ENCODE results near the gene NET1. TPM values are rescaled to one million over a fixed set of nuclear protein-coding genes. Genes with fewer than 3 reads are reported as not detected.

Gene NET1
- total and polyA plus RNA-seq, 12 donors: 6.0 to 22.6 (median 16.7) TPM

DNA sequence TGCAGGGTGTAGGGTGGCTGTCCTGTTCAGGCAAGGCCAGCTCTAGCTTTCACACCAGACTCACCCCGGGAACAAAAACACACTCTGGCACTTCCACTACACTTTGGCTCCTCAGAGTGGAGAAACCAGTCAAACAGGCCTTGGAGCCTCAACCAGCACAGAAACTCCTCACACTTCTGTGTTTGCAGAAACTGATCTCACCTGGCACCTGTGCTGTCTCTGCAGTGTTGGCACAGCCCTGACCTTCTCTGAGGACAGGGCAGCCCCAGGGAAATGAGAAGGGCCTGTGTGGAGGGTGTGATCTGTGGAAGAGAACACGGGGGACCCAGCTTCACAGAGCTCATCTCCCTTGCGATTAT, 91.1 kb downstream of the NET1 start:
- Histone ChIP-seq H3K4me1 (no peaks in the 10 kb centered on the region), H3K27ac (no peak overlapping the region), H3K27me3 (peaks cover 0 to 7% (median 0%) of the 10 kb centered on the region in 7 donors), H3K4me3 (no peak overlapping the region), H3K9me3 (no peaks in the 10 kb centered on the region), H3K36me3 (no peaks in the 10 kb centered on the region)
- TF ChIP-seq, protein P1, sequence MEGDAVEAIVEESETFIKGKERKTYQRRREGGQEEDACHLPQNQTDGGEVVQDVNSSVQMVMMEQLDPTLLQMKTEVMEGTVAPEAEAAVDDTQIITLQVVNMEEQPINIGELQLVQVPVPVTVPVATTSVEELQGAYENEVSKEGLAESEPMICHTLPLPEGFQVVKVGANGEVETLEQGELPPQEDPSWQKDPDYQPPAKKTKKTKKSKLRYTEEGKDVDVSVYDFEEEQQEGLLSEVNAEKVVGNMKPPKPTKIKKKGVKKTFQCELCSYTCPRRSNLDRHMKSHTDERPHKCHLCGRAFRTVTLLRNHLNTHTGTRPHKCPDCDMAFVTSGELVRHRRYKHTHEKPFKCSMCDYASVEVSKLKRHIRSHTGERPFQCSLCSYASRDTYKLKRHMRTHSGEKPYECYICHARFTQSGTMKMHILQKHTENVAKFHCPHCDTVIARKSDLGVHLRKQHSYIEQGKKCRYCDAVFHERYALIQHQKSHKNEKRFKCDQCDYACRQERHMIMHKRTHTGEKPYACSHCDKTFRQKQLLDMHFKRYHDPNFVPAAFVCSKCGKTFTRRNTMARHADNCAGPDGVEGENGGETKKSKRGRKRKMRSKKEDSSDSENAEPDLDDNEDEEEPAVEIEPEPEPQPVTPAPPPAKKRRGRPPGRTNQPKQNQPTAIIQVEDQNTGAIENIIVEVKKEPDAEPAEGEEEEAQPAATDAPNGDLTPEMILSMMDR (IDR thresholded peaks at IDR 0.05): no peak
- DNase-seq (no peak), ATAC-seq (no peak)
- 84 to 89% methylated on average over 3 of the region's 3 CpGs for WGBS, 2 donors
- intact Hi-C loops (cut with DNase I): no loop called here

DNA sequence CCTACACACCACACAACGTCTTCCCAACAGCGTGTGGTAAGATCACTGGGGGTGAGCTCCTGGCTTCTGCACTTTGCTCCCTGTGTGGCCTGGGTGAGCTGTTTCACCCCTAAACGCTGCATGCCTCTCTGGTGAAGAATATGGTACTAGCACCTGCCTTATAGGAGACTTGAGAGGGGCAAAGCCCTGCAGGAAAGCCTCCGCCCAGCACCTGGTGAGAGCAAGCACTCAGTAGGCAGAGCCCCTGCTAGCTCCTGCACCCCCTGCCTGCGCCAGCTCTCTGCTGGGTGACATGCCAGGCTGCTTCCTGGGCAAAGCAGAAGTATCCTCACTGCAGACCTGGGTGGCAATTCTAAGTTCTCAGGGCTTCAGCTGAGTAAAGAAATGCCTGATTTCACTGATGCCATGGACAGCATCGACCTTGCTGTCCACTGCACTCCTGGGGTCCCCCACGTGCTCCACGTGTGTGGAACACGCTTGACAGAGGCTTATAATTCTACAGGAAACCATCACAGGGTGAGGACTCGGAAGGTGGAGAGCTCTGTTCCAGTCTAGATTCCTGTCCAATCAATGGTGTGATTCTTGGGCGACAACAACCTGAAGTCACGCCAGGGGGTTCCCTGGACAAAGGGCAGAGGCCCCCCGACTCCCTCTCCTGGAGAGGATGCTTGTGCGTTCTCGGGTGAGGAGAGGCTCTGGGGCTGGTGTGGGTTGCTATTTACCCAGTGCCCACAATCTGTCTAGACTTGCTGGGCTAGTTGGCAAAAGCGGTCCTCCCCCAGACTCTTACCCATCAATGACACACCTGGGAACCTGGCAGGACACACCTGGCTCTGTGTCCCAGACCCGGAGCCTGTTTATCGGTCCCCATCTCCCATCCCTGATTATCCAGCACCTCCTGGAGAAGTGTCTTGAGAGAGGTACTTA, 92.1 kb downstream of the NET1 start:
- ATAC-seq: no peak
- 82 to 85% methylated on average over 18 of the region's 18 CpGs for WGBS, 2 donors
- no peaks in the 10 kb centered on the region for H3K9me3 ChIP-seq

DNA sequence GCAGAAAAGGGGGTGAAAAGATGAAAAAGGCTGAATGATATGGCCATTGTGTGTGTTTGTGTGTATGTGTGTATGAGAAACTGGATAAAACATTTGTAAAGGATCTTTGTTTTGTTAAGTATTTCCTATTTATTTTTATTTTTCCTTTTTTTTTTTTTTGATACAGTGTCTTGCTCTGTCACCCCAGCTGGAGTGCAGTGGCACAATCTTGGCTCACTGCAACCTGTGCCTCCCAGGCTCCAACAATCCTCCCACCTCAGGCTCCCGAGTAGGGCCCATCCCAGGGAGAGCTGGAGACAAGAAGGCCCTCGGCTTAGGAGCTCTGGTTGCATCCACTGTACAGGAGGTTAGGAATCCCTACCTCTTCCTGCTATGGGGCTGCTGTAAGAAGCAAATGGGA, 93.9 kb downstream of the NET1 start:
- Histone ChIP-seq H3K4me1 (no peaks in the 10 kb centered on the region), H3K4me3 (no peak overlapping the region), H3K27me3 (peaks cover 0 to 7% (median 0%) of the 10 kb centered on the region in 7 donors), H3K27ac (no peak overlapping the region), H3K36me3 (no peaks in the 10 kb centered on the region), H3K9me3 (no peaks in the 10 kb centered on the region)
- no peak for DNase-seq
- intact Hi-C loops (cut with DNase I): no loop called here
- 75 to 82% methylated on average over 2 of the region's 2 CpGs for WGBS, 2 donors
- TF ChIP-seq, protein P1 (IDR thresholded peaks at IDR 0.05): no peak
- ATAC-seq: no peak

More for the DNA sequence above, 92.1 kb downstream of the NET1 start:
- intact Hi-C loops (cut with DNase I): no loop called here
- no peak for DNase-seq
- H3K4me3 ChIP-seq: no peak overlapping the region
- TF ChIP-seq, protein P1 (IDR thresholded peaks at IDR 0.05): no peak
- peaks cover 0 to 7% (median 0%) of the 10 kb centered on the region in 7 donors for H3K27me3 ChIP-seq
- no peaks in the 10 kb centered on the region for H3K4me1 ChIP-seq
- no peaks in the 10 kb centered on the region for H3K36me3 ChIP-seq
- no peak overlapping the region for H3K27ac ChIP-seq

DNA sequence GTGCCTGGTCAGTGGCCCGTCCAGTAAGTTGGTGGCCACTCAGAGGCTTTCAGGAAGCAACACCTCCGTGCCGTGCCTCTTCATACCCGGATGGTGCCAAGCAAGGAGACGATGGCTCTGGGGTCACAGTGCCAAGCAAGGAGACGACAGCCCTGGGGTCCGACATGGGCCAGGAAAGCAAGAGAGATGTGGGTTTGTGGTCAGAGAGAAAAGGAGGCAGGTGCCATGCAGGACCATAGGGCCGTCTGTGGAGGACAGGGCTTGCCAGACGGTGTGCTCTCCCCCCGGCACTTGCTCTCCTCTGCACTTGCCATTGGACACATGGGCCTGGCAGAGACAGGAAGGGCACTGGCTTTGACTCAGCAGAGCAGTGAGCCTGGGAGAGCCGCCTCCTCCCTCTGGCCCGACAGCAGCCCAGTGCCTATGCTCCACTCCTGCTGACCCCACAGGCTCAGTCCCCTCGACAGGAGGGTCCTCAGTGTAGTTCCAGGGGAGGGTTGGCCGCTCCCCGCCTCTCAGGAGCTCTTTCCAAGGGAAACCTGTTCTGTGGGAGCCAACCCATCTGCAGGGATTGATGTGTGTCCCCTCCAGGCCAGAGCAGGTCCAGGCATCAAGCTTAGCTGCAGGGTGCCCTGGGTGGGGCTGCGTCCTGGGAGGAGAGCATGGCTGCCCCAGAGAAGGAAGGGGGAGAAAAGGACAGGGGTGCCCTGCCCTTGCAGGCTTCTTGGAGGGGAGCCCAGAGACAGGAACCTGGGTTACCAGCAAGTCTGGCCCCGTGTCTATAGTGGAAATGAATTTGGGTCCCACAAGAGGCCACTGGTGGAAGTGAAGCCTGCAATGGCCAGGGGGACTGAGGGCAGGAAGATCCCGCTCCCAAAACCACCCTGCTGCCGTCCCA, 94.6 kb downstream of the NET1 start:
- 91 to 93% methylated on average over 19 of the region's 19 CpGs for WGBS, 2 donors
- Histone ChIP-seq H3K36me3 (no peaks in the 10 kb centered on the region), H3K27ac (no peak overlapping the region), H3K27me3 (peaks cover 0 to 5% (median 0%) of the 10 kb centered on the region in 7 donors), H3K9me3 (no peaks in the 10 kb centered on the region), H3K4me3 (no peak overlapping the region), H3K4me1 (no peaks in the 10 kb centered on the region)
- no peak for ATAC-seq
- intact Hi-C loops (cut with DNase I): no loop called here
- TF ChIP-seq, protein P1 (IDR thresholded peaks at IDR 0.05): no peak
- DNase-seq: no peak

Measured in heart right ventricle (tissue), 16 donors.